HEK293 (cell line): ENCODE data around the gene BACH2.

ENCODE experiments used
- CTCF ChIA-PET: fragments of 350-600 bp; formaldehyde crosslinking; extraction: SDS; loops from one replicate; lab custom pipeline; 2021; ENCODE audit warnings: antibody characterized with exemption; lab: Yijun Ruan, JAX
- POLR2A ChIA-PET: fragments of 300-600 bp; formaldehyde crosslinking; extraction: SDS; loops from one replicate; lab custom pipeline; 2020; ENCODE audit warnings: antibody characterized with exemption, inconsistent platforms; lab: Yijun Ruan, JAX
- H3K27ac ChIP-seq: fragments of 200-500 bp; sonication (Bioruptor generic); 2 replicates; pipeline ENCODE4 v1.5.1; 2014; ENCODE audit warnings: low read depth, low read length, control low read depth, inconsistent platforms; ENCODE audit errors: extremely low read depth
- H3K36me3 ChIP-seq, 2 experiments: fragments of 200-500 bp in 1 of 2; sonication (Bioruptor generic) in 1 of 2; 1 replicate in 1 of 2; 2 replicates in 1 of 2; pipeline ENCODE4 v1.5.1; 2014 to 2017; ENCODE audit warnings: inconsistent platforms in 2 of 2, low read length in 2 of 2; ENCODE audit not compliant: control insufficient read depth in 2 of 2, insufficient read depth in 1 of 2
- H3K4me1 ChIP-seq: fragments of 200-500 bp; sonication (Bioruptor generic); 2 replicates; pipeline ENCODE4 v1.5.1; 2014; ENCODE audit warnings: mild to moderate bottlenecking, low read length, inconsistent platforms; ENCODE audit not compliant: control insufficient read depth, insufficient read depth
- H3K4me3 ChIP-seq: 2 replicates; pipeline ENCODE4 v1.5.1; 2011; ENCODE audit warnings: low read depth, mild to moderate bottlenecking, control low read depth, low read length, moderate library complexity
- H3K9me3 ChIP-seq: fragments of 200-500 bp; sonication (Bioruptor generic); 2 replicates; pipeline ENCODE4 v1.5.1; 2014; ENCODE audit warnings: low read depth, low read length, inconsistent platforms; ENCODE audit not compliant: control insufficient read depth, insufficient read depth
- EGR2 ChIP-seq: fragments of 450-650 bp; formaldehyde crosslinking; IDR thresholded peaks from 2 replicates; pipeline ENCODE4 v1.5.1; 2016; ENCODE audit warnings: low read depth, missing biosample characterization, missing genetic modification characterization
- SP2 ChIP-seq: fragments of 450-650 bp; formaldehyde crosslinking; IDR thresholded peaks from 2 replicates; pipeline ENCODE4 v1.5.1; 2016; ENCODE audit warnings: missing biosample characterization, missing genetic modification characterization
- TRIM28 ChIP-seq: IDR thresholded peaks from 2 replicates; pipeline ENCODE4 v1.6.1; 2011; ENCODE audit warnings: low read length, control low read depth, borderline replicate concordance
- YY1 ChIP-seq: fragments of 450-650 bp; formaldehyde crosslinking; IDR thresholded peaks from 2 replicates; pipeline ENCODE4 v1.5.1; 2018; ENCODE audit warnings: missing biosample characterization, missing genetic modification characterization
- ZBTB17 ChIP-seq: fragments of 450-650 bp; formaldehyde crosslinking; IDR thresholded peaks from 2 replicates; pipeline ENCODE4 v1.5.1; 2016; ENCODE audit warnings: missing biosample characterization, missing genetic modification characterization
- ZBTB20 ChIP-seq: fragments of 450-650 bp; formaldehyde crosslinking; IDR thresholded peaks from 2 replicates; pipeline ENCODE4 v1.5.1; 2016; ENCODE audit warnings: missing biosample characterization, missing genetic modification characterization
- ZFP3 ChIP-seq: fragments of 450-650 bp; formaldehyde crosslinking; IDR thresholded peaks from 2 replicates; pipeline ENCODE4 v1.5.1; 2016; ENCODE audit warnings: low read depth, missing biosample characterization, missing genetic modification characterization
- ZNF10 ChIP-seq: fragments of 450-650 bp; formaldehyde crosslinking; IDR thresholded peaks from 2 replicates; pipeline ENCODE4 v1.5.1; 2017; ENCODE audit warnings: missing biosample characterization, missing genetic modification characterization
- ZNF114 ChIP-seq: fragments of 450-650 bp; formaldehyde crosslinking; IDR thresholded peaks from 2 replicates; pipeline ENCODE4 v1.5.0; 2017; ENCODE audit warnings: missing biosample characterization, missing genetic modification characterization
- ZNF132 ChIP-seq: fragments of 450-650 bp; formaldehyde crosslinking; IDR thresholded peaks from 2 replicates; pipeline ENCODE4 v1.5.1; 2017; ENCODE audit warnings: missing biosample characterization, missing genetic modification characterization, borderline replicate concordance
- ZNF138 ChIP-seq: fragments of 450-650 bp; formaldehyde crosslinking; IDR thresholded peaks from 2 replicates; pipeline ENCODE4 v1.5.1; 2016; ENCODE audit warnings: missing biosample characterization, missing genetic modification characterization, borderline replicate concordance
- ZNF19 ChIP-seq: fragments of 450-650 bp; formaldehyde crosslinking; IDR thresholded peaks from 2 replicates; pipeline ENCODE4; 2016; ENCODE audit warnings: missing biosample characterization, missing genetic modification characterization, low read depth
- ZNF202 ChIP-seq: fragments of 450-650 bp; formaldehyde crosslinking; IDR thresholded peaks from 2 replicates; pipeline ENCODE4 v1.5.1; 2016; ENCODE audit warnings: missing biosample characterization, missing genetic modification characterization, borderline replicate concordance
- ZNF350 ChIP-seq: fragments of 450-650 bp; formaldehyde crosslinking; IDR thresholded peaks from 2 replicates; pipeline ENCODE4 v1.5.0; 2017; ENCODE audit warnings: missing biosample characterization, mild to moderate bottlenecking, missing genetic modification characterization
- ZNF354C ChIP-seq: fragments of 450-650 bp; formaldehyde crosslinking; IDR thresholded peaks from 2 replicates; pipeline ENCODE4 v1.5.1; 2016; ENCODE audit warnings: missing biosample characterization, missing genetic modification characterization, low read depth, borderline replicate concordance
- ZNF544 ChIP-seq: fragments of 450-650 bp; formaldehyde crosslinking; IDR thresholded peaks from 2 replicates; pipeline ENCODE4 v1.5.0; 2017; ENCODE audit warnings: missing biosample characterization, missing genetic modification characterization
- ZNF548 ChIP-seq: fragments of 450-650 bp; formaldehyde crosslinking; IDR thresholded peaks from 2 replicates; pipeline ENCODE4 v1.5.1; 2016; ENCODE audit warnings: missing biosample characterization, missing genetic modification characterization
- ZNF707 ChIP-seq: fragments of 450-650 bp; formaldehyde crosslinking; IDR thresholded peaks from 2 replicates; pipeline ENCODE4 v1.5.1; 2016; ENCODE audit warnings: missing biosample characterization, missing genetic modification characterization
- ZNF837 ChIP-seq: fragments of 450-650 bp; formaldehyde crosslinking; IDR thresholded peaks from 2 replicates; pipeline ENCODE4 v1.5.1; 2016; ENCODE audit warnings: missing biosample characterization, missing genetic modification characterization
- TF ChIP-seq, protein P1 (sequence below): fragments of 450-650 bp; formaldehyde crosslinking; IDR thresholded peaks from 2 replicates; pipeline ENCODE4 v1.5.1; 2016; ENCODE audit warnings: missing biosample characterization, missing genetic modification characterization
- TF ChIP-seq, protein P2 (sequence below): fragments of 450-650 bp; formaldehyde crosslinking; IDR thresholded peaks from 2 replicates; pipeline ENCODE4 v1.5.1; 2016; ENCODE audit warnings: missing biosample characterization, missing genetic modification characterization

BACH2 gene

GRCh38 chr6:90078513-90079289, 217.9 kb downstream of the BACH2 start (continued):
- TF ChIP-seq ZNF114 (no peak), ZBTB17 (tag by site-specific recombination) (no peak), ZNF544 (tag by site-specific recombination) (no peak), ZBTB20 (tag by site-specific recombination) (no peak), ZNF138 (tag by site-specific recombination) (no peak), YY1 (tag by site-specific recombination) (no peak), ZFP3 (tag by site-specific recombination) (no peak), ZNF132 (tag by site-specific recombination) (no peak)
- TF ChIP-seq, protein P1, sequence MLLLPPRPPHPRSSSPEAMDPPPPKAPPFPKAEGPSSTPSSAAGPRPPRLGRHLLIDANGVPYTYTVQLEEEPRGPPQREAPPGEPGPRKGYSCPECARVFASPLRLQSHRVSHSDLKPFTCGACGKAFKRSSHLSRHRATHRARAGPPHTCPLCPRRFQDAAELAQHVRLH (tag by site-specific recombination): no peak
- TF ChIP-seq, all 188 proteins: peak for 0

- Histone ChIP-seq H3K4me1 (peaks cover 4% of the 10 kb centered on the region; the same call in 1 of the 2 replicates), H3K36me3 (no peaks in the 10 kb centered on the region), H3K9me3 (no peaks in the 10 kb centered on the region), H3K27ac (no peak overlapping the region), H3K4me3 (no peak overlapping the region)
- ChIA-PET CTCF (interaction anchor here (0.5 kb wide), 1 partner anchor 79 kb away, joined by 3 read pairs; no protein-coding TSS in a partner anchor), POLR2A (no interaction called here)
- no peak for TF ChIP-seq ZNF19 (tag by site-specific recombination)
- TF ChIP-seq ZNF548 (tag by site-specific recombination): no peak
- no peak for TF ChIP-seq SP2 (tag by site-specific recombination)
- TF ChIP-seq ZNF837 (tag by site-specific recombination): no peak
- TF ChIP-seq ZNF10: no peak
- no peak for TF ChIP-seq EGR2 (tag by site-specific recombination)
- TF ChIP-seq, protein P1 (tag by site-specific recombination): no peak
- TF ChIP-seq ZNF138 (tag by site-specific recombination): no peak
- TF ChIP-seq, protein P2, sequence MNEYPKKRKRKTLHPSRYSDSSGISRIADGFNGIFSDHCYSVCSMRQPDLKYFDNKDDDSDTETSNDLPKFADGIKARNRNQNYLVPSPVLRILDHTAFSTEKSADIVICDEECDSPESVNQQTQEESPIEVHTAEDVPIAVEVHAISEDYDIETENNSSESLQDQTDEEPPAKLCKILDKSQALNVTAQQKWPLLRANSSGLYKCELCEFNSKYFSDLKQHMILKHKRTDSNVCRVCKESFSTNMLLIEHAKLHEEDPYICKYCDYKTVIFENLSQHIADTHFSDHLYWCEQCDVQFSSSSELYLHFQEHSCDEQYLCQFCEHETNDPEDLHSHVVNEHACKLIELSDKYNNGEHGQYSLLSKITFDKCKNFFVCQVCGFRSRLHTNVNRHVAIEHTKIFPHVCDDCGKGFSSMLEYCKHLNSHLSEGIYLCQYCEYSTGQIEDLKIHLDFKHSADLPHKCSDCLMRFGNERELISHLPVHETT (tag by site-specific recombination): no peak
Observed at GRCh38 chr6:90076511-90077415, 219.9 kb downstream of the BACH2 start.

DNA sequence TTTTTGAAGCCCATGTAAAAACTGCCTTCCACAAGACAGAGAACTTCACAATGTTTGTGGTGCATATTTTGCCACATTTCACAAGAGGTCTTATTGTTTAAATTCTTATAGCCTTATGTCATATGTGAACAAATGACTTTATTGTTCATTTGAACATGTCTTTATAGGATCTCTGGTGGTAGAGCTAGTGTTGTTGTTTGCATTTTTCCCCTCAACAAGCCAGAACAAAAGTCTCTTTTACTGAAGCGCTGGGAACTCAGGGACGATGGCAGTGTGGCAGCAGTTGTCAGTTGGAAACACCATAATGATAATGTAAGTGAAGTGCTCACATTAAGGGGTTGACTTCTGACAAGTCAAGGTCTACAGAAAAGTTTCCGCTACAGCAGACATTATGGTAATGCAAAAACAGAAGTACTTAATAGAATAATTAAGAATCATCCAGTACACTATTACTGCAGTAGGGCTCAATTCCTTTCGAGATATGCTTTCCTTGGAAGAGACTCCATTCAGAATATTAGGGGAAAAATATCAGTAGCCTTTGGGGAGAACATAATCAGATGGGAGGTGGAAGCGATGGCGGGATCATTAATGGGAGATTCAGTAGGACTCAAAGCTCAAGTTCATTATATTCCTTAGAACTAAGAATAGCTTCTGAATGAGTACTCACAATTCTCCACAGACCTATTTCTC, 222.3 kb downstream of the BACH2 start:
- ChIA-PET POLR2A (no interaction called here), CTCF (interaction anchor here (0.5 to 1.1 kb wide), 2 partner anchors 114 to 134 kb away, joined by 3 to 7 read pairs; no protein-coding TSS in a partner anchor)
- H3K9me3 ChIP-seq: no peaks in the 10 kb centered on the region
- no peaks in the 10 kb centered on the region for H3K36me3 ChIP-seq
- no peak overlapping the region for H3K4me3 ChIP-seq
- peaks cover 4% of the 10 kb centered on the region; the same call in 1 of the 2 replicates for H3K4me1 ChIP-seq
- TF ChIP-seq ZNF350 (tag by site-specific recombination) (no peak), TRIM28 (no peak), ZNF19 (tag by site-specific recombination) (no peak), ZNF707 (no peak), ZNF354C (no peak), ZNF202 (no peak), ZNF114 (no peak)
- TF ChIP-seq, all 188 proteins: peak for 0
- no peak overlapping the region for H3K27ac ChIP-seq
